GM12878 (cell line): Measurements from ENCODE around the gene DYNLL1. TPM values are rescaled to one million over a fixed set of nuclear protein-coding genes. Genes with fewer than 3 reads are reported as not detected.

Experiments
- ATAC-seq: fragments of 200-7000 bp; cut with Tn5 transposase; 3 replicates; pipeline ENCODE4 v1.9.1; 2020; ENCODE audit warnings: mild to moderate bottlenecking, moderate library complexity
- BruUV-seq: library from RNA; stranded (reverse); fragments of 400-500 nt; replicated peaks from 2 replicates; lab custom pipeline; 2021; lab: Mats Ljungman, UMichigan
- CTCF ChIA-PET: fragments of 300-600 bp; sonication (Branson Sonifier 250); formaldehyde crosslinking; extraction: SDS; loops from one replicate; lab custom pipeline; 2021; ENCODE audit warnings: inconsistent platforms; lab: Yijun Ruan, JAX
- POLR2A ChIA-PET: fragments of 350-600 bp; formaldehyde crosslinking; extraction: SDS; loops from one replicate; lab custom pipeline; 2021; ENCODE audit warnings: inconsistent platforms; lab: Charles Lee
- RAD21 ChIA-PET: fragments of 300-600 bp; sonication (Branson Sonifier 250); formaldehyde crosslinking; loops from one replicate; lab custom pipeline; 2023; ENCODE audit warnings: antibody characterized with exemption; ENCODE audit not compliant: unreplicated experiment; lab: Charles Lee
- SMC1A ChIA-PET: fragments of 300-600 bp; sonication (Branson Sonifier 250); formaldehyde crosslinking; loops from one replicate; lab custom pipeline; 2023; ENCODE audit not compliant: unreplicated experiment, uncharacterized antibody; lab: Charles Lee
- DNase-seq: peaks from one replicate; pipeline ENCODE4 v3.0.0-alpha.2; 2011; ENCODE audit warnings: low read depth, low spot score
- FAIRE-seq: peaks from 3 replicates; lab custom pipeline; 2011; peaks lifted over from hg19 to GRCh38; lab: Jason Lieb, UNC
- H2AFZ ChIP-seq: 2 replicates; pipeline ENCODE4 v1.6.0; 2011; ENCODE audit warnings: low read depth, low read length, control low read depth; ENCODE audit not compliant: control insufficient read depth
- H3K27ac ChIP-seq: 2 replicates; pipeline ENCODE4 v1.5.1; 2011; ENCODE audit warnings: control low read depth; ENCODE audit not compliant: control insufficient read depth, insufficient read depth
- H3K27me3 ChIP-seq, 2 experiments: replicated peaks in 1 of 2; 2 replicates each; pipeline versions ENCODE4 v1.6.0 to v1.6.1; 2011; ENCODE audit warnings: low read length in 1 of 2; ENCODE audit not compliant: control insufficient read depth in 2 of 2, insufficient read depth in 2 of 2
- H3K36me3 ChIP-seq, 2 experiments: 2 replicates each; pipeline ENCODE4 v1.5.1; 2011; ENCODE audit warnings: low read length in 1 of 2; ENCODE audit not compliant: control insufficient read depth in 2 of 2, insufficient read depth in 2 of 2
- H3K4me1 ChIP-seq: 2 replicates; pipeline ENCODE4 v1.6.1; 2011; ENCODE audit warnings: mild to moderate bottlenecking, low read length, moderate library complexity, mixed read lengths; ENCODE audit not compliant: control insufficient read depth, insufficient read depth
- H3K4me2 ChIP-seq: 2 replicates; pipeline ENCODE4 v1.6.0; 2011; ENCODE audit warnings: control low read depth; ENCODE audit not compliant: control insufficient read depth, insufficient read depth
- H3K4me3 ChIP-seq: fragments of 200-600 bp; sonication (generic); 2 replicates; pipeline ENCODE4 v1.5.1; 2016
- H3K79me2 ChIP-seq: 2 replicates; pipeline ENCODE4 v1.6.0; 2011; ENCODE audit warnings: low read length; ENCODE audit not compliant: control insufficient read depth, insufficient read depth
- H3K9ac ChIP-seq: 2 replicates; pipeline ENCODE4 v1.8.0; 2011; ENCODE audit warnings: low read length, control low read depth, mixed read lengths; ENCODE audit not compliant: control insufficient read depth, insufficient read depth
- H3K9me3 ChIP-seq: replicated peaks from 3 replicates; pipeline ENCODE4 v1.5.1; 2011; ENCODE audit warnings: mild to moderate bottlenecking, low read length; ENCODE audit not compliant: control insufficient read depth, insufficient read depth
- H4K20me1 ChIP-seq: 2 replicates; pipeline ENCODE4 v1.6.0; 2011; ENCODE audit not compliant: control insufficient read depth, insufficient read depth
- HDAC2 ChIP-seq: fragments of 200-600 bp; sonication (generic); IDR thresholded peaks from 2 replicates; pipeline ENCODE4 v1.6.1; 2017
- MEF2A ChIP-seq: IDR thresholded peaks from 2 replicates; pipeline ENCODE4 v1.6.1; 2011; ENCODE audit warnings: low read depth, mild to moderate bottlenecking, low read length, moderate library complexity; ENCODE audit not compliant: insufficient read depth
- PAX5 ChIP-seq: IDR thresholded peaks from 2 replicates; pipeline ENCODE4 v1.6.1; 2011; ENCODE audit warnings: low read depth, low read length, borderline replicate concordance
- RB1 ChIP-seq: fragments of 450-650 bp; formaldehyde crosslinking; IDR thresholded peaks from 2 replicates; pipeline ENCODE4 v1.6.1; 2017; ENCODE audit warnings: mild to moderate bottlenecking, borderline replicate concordance
- TBL1XR1 ChIP-seq: IDR thresholded peaks from 2 replicates; pipeline ENCODE4 v1.6.1; 2012; ENCODE audit warnings: low read depth, low read length, improper control_type of control experiment
- WGBS: methylation state at CpG from one replicate; pipeline ENCODE4 v1.1.6; 2016; ENCODE audit warnings: low lambda C conversion rate; ENCODE audit not compliant: insufficient replicate concordance, insufficient coverage; ENCODE audit errors: missing lambda C conversion rate; 5-methylcytosine and 5-hydroxymethylcytosine counted together
- in situ Hi-C: fragments of 300-500 bp; cut with MboI; formaldehyde crosslinking; loops from 9 replicates; pipeline ENCODE4 v1.14.3; 2018; ENCODE audit warnings: mixed read lengths
- intact Hi-C: fragments of 100-400 bp; cut with micrococcal nuclease; formaldehyde crosslinking; loops from one replicate; pipeline ENCODE4 v1.14.2; 2022; ENCODE audit not compliant: unreplicated experiment
- polyA plus RNA-seq, 11 experiments: library from polyadenylated mRNA; depleted of rRNA in 4 of 11; unstranded in 6 of 11; stranded (reverse) in 5 of 11; fragments of >200 nt; fragmentation: Nextera tagmentation in 4 of 11; fragmentation: Illumina TruSeq in 1 of 11; extraction: Ambion mirVana in 4 of 11; extraction: Trizol in 1 of 11; gene quantifications; 1 replicate in 1 of 11; 2 replicates in 10 of 11; pipeline versions ENCODE4 v1.2.1 to v1.2.3, GENCODE V29; 2011 to 2016; ENCODE audit warnings: inconsistent platforms in 2 of 11, missing spikeins in 2 of 11, low read depth in 1 of 11
- total RNA-seq, 4 experiments: library from RNA; depleted of rRNA in 3 of 4; stranded (reverse); fragments of >200 nt in 3 of 4; fragmentation: Illumina TruSeq in 1 of 4; extraction: Trizol in 1 of 4; gene quantifications; 2 replicates each; pipeline versions ENCODE4 v1.2.1 to v1.2.3, GENCODE V29; 2013 to 2021
- TF ChIP-seq, protein P1 (sequence below): fragments of 450-650 bp; IDR thresholded peaks from 2 replicates; pipeline ENCODE4 v1.6.1; 2017; ENCODE audit warnings: mild to moderate bottlenecking
- TF ChIP-seq, protein P2 (sequence below): fragments of 450-650 bp; IDR thresholded peaks from 2 replicates; pipeline ENCODE4 v1.6.1; 2017; ENCODE audit warnings: mild to moderate bottlenecking, moderate library complexity

Gene DYNLL1
- total and polyA plus RNA-seq, 10 of the 15 experiments (the other 5 are each of a cell fraction or from before 2014, with no cell fraction given), result 239 to 796 (median 379) TPM

DNA sequence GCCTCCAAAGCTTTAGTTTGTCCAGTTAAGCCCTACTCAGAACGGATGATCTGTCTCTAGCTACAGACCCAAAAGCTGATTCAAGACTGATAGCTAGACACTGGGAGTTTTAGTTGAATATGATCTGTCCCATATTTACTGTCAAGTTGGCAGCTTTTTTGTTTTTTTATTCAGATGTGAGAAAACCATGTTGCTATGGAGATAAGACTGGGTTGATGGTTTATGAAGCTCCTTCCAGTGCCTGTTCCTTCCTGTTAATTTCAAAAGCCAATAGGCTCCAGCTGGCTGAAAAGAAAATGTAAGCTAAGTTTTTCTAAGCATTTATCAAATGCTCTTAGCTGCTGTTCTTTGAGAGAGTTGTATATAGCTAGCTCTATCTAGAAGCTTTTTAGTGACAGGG lies 4.7 kb downstream of the DYNLL1 start:
- Histone ChIP-seq H3K9ac (no peak overlapping the region), H3K79me2 (peaks cover 22% of the 10 kb centered on the region), H2AFZ (no peak overlapping the region), H3K4me2 (no peak overlapping the region), H3K9me3 (no peaks in the 10 kb centered on the region), H3K36me3 (peaks cover 0 to 20% of the 10 kb centered on the region in 2 experiments; a peak in 2 of 4 replicates), H3K4me3 (no peak overlapping the region), H3K27me3 (no peaks in the 10 kb centered on the region), H3K4me1 (no peaks in the 10 kb centered on the region; the same call in 1 of the 2 replicates), H3K27ac (no peak overlapping the region), H4K20me1 (0 out of 2 replicates have a peak, but pooled peaks cover 4% of the 10 kb centered on the region)
- intact Hi-C loops, result no loop called here
- ATAC-seq, result no peak
- DNase-seq, result no peak
- in situ Hi-C loops, result no loop called here
- WGBS, result 100% methylated on average over 1 of the region's 1 CpG
- RAD21 ChIA-PET, result interaction anchor here (1.1 to 1.2 kb wide), 2 partner anchors 61 to 81 kb away, joined by 3 to 4 read pairs; partner anchors contain the start of gene POP5
- SMC1A ChIA-PET, result interaction anchor here (0.8 to 0.9 kb wide), 3 partner anchors 11 to 451 kb away, joined by 3 to 5 read pairs (median 3); no protein-coding TSS in a partner anchor
- FAIRE-seq, result no peak
- BruUV-seq, result no TSS peak
- POLR2A ChIA-PET, result interaction anchor here (0.6 to 1.1 kb wide), 3 partner anchors 13 to 32 kb away, joined by 3 to 5 read pairs (median 3); partner anchors contain the start of gene COQ5
- CTCF ChIA-PET, result interaction anchor here (0.5 to 1.4 kb wide), 6 partner anchors 9 to 1379 kb away, joined by 3 to 4 read pairs (median 3); no protein-coding TSS in a partner anchor
- TF ChIP-seq, protein P1, sequence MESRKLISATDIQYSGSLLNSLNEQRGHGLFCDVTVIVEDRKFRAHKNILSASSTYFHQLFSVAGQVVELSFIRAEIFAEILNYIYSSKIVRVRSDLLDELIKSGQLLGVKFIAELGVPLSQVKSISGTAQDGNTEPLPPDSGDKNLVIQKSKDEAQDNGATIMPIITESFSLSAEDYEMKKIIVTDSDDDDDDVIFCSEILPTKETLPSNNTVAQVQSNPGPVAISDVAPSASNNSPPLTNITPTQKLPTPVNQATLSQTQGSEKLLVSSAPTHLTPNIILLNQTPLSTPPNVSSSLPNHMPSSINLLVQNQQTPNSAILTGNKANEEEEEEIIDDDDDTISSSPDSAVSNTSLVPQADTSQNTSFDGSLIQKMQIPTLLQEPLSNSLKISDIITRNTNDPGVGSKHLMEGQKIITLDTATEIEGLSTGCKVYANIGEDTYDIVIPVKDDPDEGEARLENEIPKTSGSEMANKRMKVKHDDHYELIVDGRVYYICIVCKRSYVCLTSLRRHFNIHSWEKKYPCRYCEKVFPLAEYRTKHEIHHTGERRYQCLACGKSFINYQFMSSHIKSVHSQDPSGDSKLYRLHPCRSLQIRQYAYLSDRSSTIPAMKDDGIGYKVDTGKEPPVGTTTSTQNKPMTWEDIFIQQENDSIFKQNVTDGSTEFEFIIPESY, result no peak

DNA sequence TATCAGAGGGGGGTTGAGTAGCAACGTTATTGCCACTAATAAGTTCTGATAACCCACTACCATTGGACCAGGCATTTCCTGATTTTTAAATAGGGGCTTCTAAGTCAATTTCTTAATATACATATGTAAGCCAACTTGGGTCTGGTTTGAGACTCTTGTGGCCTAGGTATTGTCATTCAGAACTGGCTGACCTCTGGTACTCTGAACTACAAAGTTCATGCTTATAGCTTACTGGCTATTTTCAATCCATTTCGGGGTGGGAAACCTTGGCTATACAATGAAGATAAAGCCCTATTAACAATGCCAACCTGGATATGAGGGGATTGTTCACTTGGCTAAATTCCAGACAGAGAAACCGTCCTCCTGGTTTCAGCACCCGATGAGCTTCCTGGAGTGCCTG lies 8.7 kb downstream of the DYNLL1 start:
- no peak for FAIRE-seq
- ChIA-PET CTCF (interaction anchor here (1.5 kb wide), 1 partner anchor 46 kb away, joined by 4 read pairs; no protein-coding TSS in a partner anchor), RAD21 (no interaction called here), SMC1A (no interaction called here), POLR2A (interaction anchor here (0.9 kb wide), 1 partner anchor 8 kb away, joined by 3 read pairs; the partner anchor contains the start of gene DYNLL1)
- H3K4me2 ChIP-seq, result no peak overlapping the region
- intact Hi-C loops (no loop called here), in situ Hi-C loops (no loop called here)
- BruUV-seq, result no TSS peak
- no peak for DNase-seq
- WGBS, result 99% methylated on average over 4 of the region's 4 CpGs
- peaks cover 0 to 14% of the 10 kb centered on the region in 2 experiments; a peak in 2 of 4 replicates for H3K36me3 ChIP-seq
- H4K20me1 ChIP-seq, result no peaks in the 10 kb centered on the region
- no peak for ATAC-seq
- H3K4me3 ChIP-seq, result no peak overlapping the region
- H2AFZ ChIP-seq, result no peak overlapping the region
- H3K27ac ChIP-seq, result no peak overlapping the region
- H3K27me3 ChIP-seq, result no peaks in the 10 kb centered on the region
- H3K9ac ChIP-seq, result no peak overlapping the region
- no peaks in the 10 kb centered on the region for H3K4me1 ChIP-seq
- H3K9me3 ChIP-seq, result no peaks in the 10 kb centered on the region
- no peaks in the 10 kb centered on the region for H3K79me2 ChIP-seq
- TF ChIP-seq TBL1XR1 (no peak), HDAC2 (no peak), PAX5 (no peak), RB1 (no peak), MEF2A (no peak)
- TF ChIP-seq, protein P2, sequence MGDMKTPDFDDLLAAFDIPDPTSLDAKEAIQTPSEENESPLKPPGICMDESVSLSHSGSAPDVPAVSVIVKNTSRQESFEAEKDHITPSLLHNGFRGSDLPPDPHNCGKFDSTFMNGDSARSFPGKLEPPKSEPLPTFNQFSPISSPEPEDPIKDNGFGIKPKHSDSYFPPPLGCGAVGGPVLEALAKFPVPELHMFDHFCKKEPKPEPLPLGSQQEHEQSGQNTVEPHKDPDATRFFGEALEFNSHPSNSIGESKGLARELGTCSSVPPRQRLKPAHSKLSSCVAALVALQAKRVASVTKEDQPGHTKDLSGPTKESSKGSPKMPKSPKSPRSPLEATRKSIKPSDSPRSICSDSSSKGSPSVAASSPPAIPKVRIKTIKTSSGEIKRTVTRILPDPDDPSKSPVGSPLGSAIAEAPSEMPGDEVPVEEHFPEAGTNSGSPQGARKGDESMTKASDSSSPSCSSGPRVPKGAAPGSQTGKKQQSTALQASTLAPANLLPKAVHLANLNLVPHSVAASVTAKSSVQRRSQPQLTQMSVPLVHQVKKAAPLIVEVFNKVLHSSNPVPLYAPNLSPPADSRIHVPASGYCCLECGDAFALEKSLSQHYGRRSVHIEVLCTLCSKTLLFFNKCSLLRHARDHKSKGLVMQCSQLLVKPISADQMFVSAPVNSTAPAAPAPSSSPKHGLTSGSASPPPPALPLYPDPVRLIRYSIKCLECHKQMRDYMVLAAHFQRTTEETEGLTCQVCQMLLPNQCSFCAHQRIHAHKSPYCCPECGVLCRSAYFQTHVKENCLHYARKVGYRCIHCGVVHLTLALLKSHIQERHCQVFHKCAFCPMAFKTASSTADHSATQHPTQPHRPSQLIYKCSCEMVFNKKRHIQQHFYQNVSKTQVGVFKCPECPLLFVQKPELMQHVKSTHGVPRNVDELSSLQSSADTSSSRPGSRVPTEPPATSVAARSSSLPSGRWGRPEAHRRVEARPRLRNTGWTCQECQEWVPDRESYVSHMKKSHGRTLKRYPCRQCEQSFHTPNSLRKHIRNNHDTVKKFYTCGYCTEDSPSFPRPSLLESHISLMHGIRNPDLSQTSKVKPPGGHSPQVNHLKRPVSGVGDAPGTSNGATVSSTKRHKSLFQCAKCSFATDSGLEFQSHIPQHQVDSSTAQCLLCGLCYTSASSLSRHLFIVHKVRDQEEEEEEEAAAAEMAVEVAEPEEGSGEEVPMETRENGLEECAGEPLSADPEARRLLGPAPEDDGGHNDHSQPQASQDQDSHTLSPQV, result no peak
